Forelimb muscle (tissue), 1 donor: ENCODE data around the gene CLNK. TPM values are rescaled to one million over a fixed set of nuclear protein-coding genes. Genes with fewer than 3 reads are reported as not detected.

Experiments used
- DNase-seq: peaks from one replicate; pipeline ENCODE4 v3.0.0-alpha.2; 2013; ENCODE audit warnings: low read depth
- polyA plus RNA-seq: library from polyadenylated mRNA; unstranded; fragments of 120-200 nt; gene quantifications from one replicate; pipeline ENCODE4 v1.2.1, GENCODE V29; 2013; ENCODE audit not compliant: insufficient read length

CLNK gene
- polyA plus RNA-seq, 1 donor: 0.34 TPM

- no peak for DNase-seq
Measured at GRCh38 chr4:10521424-10521823, 163.1 kb downstream of the CLNK start.

- no peak for DNase-seq
Measured at GRCh38 chr4:10509733-10510132, 174.8 kb downstream of the CLNK start.

DNA sequence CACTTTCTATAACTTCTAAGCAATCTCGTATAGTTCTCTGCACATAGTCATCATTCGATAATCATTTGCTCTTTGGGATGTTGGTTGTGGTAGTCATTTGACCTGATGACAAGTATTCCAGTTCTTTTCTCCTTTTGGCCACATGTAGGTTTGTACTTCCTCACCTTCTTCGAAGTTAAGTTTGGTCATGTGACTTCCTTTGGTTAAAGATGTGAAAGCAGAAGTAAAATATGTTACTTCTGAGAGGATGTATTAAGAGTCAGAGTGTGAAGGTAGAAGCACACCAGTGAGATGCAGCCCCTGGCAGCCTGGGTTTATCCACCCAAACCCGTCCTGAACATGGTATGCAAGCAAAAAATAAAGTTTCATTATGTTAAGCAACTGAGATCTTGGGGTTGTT is 178.5 kb downstream of the CLNK start:
- DNase-seq: no peak

- peak; percentile 22 for DNase-seq
Measured at GRCh38 chr4:10504570-10505179, 179.9 kb downstream of the CLNK start.

DNA sequence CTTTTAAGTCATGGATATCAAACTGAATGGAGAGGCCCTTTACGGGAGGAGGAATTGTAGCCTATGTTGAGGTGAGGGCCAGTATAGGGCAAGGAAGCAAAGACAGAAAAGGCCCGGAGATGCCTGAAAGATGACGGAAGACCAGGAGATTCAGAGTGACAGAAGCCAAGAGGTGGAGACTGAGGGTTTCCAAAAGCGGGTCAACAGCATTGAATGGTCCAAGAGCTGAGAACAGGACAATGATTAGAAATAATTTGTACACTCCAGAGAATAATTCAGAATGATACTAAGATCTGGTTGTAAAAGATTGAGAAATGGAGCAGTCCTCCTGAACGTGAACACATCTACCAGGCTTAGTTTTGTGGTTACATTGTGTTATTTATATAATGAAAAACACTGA is 181.9 kb downstream of the CLNK start:
- no peak for DNase-seq

DNA sequence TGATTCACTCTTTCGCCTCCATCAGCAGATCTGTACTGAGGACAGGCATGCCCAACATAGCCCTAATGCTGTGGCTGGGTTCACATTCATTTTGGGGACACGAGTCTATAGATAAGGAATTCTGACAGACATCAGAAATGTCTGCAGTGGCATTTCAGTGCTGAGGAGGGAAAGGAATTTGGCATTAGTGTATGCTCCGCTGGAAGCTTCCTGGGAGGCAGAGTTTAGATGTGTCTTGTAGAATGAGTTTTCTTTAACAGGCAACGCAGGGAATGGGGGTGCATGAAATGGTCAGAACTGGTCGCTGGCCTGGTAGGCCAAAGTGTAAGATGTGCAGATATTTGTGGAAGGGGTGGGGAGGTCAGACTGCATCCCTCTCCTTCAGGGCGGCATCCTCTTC is 183.8 kb downstream of the CLNK start:
- DNase-seq: no peak

DNA sequence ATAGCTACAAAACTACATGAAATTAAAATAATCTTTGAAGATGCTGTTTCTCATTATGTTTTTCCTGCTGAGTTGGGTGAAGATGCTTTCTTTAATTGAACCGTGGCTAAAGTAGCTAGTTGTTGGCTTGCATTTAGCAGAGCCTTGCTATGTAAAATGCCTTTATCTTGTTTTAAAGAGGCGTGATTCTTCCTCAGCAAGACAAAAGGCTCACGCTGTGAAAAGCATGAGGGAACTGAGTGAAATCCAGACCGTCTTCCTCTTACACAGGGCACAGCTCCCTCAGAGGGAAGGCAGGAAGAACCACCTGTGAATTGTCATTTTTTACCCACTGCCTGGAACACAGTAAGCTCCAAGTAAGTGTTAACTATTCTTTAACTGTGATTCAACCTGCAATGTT is 188.4 kb downstream of the CLNK start:
- no peak for DNase-seq

DNA sequence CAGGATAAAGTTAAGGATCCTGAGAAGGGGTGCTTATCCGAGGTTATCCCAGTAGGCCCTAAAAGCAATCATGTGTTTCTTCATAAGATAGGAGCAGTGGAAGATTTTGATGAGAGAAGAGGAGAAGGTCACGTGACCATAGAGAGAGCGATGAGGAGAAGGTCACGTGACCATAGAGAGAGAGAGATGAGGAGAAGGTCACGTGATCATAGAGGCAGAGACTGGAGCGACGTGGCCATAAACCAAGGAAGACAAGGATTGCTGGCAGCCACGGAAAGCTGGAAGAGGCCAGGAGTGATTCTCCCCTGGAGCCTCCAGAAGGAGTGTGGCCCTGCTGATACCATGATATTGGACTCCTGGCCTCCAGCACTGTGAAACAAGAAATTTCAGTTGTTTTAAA is 188.9 kb downstream of the CLNK start:
- DNase-seq: no peak

DNA sequence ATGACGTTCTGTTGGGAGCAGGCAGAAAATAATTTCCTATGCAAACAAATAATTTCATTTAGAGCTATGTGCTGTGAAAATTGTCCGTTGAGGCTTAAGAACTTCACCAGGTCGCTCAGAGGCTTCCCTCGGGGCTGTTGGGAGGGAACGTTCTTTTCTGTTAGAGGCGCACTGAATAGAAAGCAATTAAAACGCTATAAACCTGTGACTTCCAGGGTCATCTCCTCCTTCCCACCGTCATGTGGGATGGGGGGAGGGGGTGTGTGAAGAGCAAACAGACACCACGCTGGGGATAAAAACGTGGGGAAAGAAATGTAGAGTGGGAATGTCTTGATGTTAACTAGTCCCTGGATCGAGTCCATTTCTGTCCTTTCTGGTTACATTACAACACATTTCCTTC is 192.1 kb downstream of the CLNK start:
- no peak for DNase-seq

- no peak for DNase-seq
Measured at GRCh38 chr4:10491401-10491800, 193.2 kb downstream of the CLNK start.

GRCh38 chr4:10490996-10491395 is 193.6 kb downstream of the CLNK start:
- no peak for DNase-seq

GRCh38 chr4:10482913-10483312 is 201.7 kb downstream of the CLNK start:
- no peak for DNase-seq

DNA sequence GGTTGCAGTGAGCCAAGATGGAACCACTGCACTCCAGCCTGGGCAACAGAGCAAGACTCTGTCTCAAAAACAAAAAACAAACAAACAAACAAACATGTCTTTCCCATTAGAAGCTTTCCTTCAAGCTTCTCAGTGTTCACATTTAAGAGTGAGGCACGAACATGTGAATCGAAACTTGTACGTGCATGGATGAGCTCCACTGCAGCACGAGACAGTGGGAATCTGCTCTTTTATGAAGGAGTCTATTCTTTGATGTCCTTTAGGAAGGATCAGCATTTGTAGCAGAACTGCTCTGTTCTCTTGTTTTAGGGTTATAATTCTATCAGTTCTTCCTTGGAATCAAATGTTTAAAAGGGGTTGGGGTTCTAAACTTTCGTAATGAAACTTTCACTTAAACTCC is 204.0 kb downstream of the CLNK start:
- no peak for DNase-seq

- DNase-seq: no peak
Measured at GRCh38 chr4:10478621-10479020, 205.9 kb downstream of the CLNK start.

GRCh38 chr4:10470505-10470904 is 214.1 kb downstream of the CLNK start:
- DNase-seq: no peak

GRCh38 chr4:10466161-10466560 is 218.4 kb downstream of the CLNK start:
- DNase-seq: no peak

DNA sequence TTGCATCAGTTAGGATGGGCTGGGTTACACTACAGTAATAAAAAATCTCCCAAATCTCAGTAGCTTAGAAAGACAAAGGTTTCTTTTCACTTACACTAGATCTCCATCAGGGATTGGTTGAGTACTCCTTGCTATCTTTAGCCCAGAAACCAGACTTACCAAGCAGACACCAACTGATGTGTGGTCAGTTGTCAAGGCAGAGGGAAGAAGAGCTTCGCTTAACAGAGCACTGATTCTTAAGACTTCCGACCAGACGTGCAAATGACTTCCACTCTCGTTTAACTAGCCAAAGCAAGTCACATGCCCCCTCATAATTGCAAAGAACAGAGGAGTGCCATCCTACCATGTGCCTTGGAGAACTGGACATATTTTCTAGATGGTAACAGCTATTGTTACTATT is 221.7 kb downstream of the CLNK start:
- no peak for DNase-seq

DNA sequence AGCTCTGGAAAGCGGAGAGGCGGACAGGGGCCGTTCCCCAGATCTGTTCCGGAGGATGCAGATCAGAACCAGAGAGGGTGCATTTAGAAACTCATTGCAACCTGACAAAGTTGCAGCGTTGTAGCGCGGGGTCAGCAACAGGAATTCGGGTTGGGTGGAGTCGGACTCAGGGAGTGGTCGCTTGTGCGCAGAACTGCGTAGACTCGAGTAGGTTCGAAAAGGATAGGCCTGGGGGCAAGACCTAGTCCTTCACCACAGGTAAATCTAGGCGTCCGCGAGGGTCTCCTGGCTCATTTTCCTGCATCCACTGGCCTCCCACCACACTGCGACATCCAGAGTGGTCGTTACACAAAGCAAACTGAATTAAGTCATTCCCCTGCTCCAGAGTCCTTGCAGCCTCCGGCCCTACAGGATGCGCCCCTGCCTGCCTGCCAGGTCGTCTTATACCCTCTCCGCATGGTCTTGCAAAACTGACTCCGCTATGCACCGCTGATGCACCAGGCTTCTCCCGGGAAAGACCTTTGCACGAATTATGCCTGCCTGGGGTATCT is 222.6 kb downstream of the CLNK start:
- no peak for DNase-seq

DNA sequence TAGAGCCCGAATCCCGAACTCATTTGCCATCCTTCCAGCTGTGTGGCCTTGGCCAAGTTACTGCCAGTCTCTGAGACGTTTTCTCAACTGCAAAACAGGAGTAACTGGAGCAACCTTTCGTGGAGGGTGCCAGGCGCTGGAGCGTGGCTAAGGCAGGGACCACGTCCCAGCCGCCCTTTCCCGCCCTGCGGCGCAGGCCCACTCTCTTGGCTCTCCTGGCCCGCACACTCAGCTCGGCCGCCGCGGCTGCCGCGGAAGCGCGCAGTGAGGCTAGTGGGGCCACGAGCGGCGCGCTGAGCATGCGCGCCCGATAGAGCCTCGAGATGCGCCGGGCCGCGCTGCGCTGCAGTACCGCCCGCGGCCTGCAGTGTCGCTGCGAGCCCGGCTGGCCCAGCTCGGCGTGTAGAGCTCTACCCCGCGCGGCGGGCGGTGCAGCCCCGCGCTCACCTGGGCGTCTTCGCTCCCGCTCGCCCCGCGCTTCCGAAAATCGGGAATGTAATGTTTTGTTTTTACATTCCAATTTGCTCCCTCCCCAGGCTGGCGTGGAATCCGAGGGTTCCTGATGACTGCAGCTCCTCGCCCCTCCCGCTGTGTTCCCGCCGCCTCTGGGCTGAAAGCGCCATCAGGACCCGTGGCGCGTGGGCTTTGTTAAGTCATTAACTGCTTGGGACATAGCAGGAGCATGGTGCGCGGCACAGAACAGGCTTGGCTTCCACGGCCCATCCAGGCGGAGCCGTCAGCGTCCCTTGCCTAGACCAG is 223.3 kb downstream of the CLNK start:
- DNase-seq: peak; percentile 38

- no peak for DNase-seq
Measured at GRCh38 chr4:10460313-10461047, 224.1 kb downstream of the CLNK start.

- no peak for DNase-seq
Measured at GRCh38 chr4:10459305-10459704, 225.3 kb downstream of the CLNK start.

GRCh38 chr4:10458177-10458576 is 226.4 kb downstream of the CLNK start:
- DNase-seq: no peak
